ENCODE data around the gene SMYD3. TPM values are rescaled to one million over a fixed set of nuclear protein-coding genes. Genes with fewer than 3 reads are reported as not detected.

SMYD3 gene
- total RNA-seq, 1 experiment from 2014 or later: 29.6 TPM

GRCh38 chr1:246160905-246161304 lies 346.2 kb downstream of the SMYD3 start:
- no peak overlapping the region for H2AFZ ChIP-seq

DNA sequence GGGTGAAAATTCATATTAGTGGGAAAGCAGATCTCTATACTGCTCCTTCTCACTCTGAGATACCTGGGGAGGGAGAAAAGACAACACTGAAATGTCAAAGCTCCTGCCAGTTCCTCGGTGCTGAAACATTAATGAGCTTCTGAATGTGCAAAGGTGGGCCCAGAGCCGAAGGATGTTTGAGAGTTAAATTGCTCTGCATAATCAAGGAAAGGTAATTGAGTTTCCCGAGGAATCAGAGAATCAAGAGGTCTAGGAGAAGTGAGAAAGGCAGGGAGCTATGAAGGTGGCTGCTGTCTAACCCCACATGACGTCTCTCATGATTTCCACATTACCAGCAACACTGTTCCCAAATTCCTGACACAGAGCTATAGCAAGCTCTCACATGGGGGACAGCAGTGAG lies 346.7 kb downstream of the SMYD3 start:
- POLR2A ChIA-PET (ENCODE audit: unreplicated experiment): no interaction called here
- no peaks in the 10 kb centered on the region for H3K4me1 ChIP-seq (replicated peaks; ENCODE audit: insufficient read depth)
- intact Hi-C loops (cut with micrococcal nuclease; ENCODE audit: unreplicated experiment): no loop called here
- H3K9me2 ChIP-seq (ENCODE audit: insufficient read depth): no peaks in the 10 kb centered on the region
- no peak overlapping the region for H3K4me3 ChIP-seq
- H3K27ac ChIP-seq: no peak overlapping the region
- H3K4me2 ChIP-seq: no peak overlapping the region
- CTCF ChIA-PET: no interaction called here
- no peaks in the 10 kb centered on the region for H3F3A ChIP-seq (ENCODE audit: insufficient read depth, low read depth)
- no peaks in the 10 kb centered on the region for H3K36me3 ChIP-seq (ENCODE audit: low read depth)
- no TSS peak for BruUV-seq (replicated peaks)
- H2AFZ ChIP-seq: no peak overlapping the region
- H3K79me2 ChIP-seq (ENCODE audit: low read depth): no peaks in the 10 kb centered on the region
- no peaks in the 10 kb centered on the region for H3K9me3 ChIP-seq (ENCODE audit: insufficient read depth, low read depth)
- no peak for TF ChIP-seq EZH2 (IDR thresholded peaks at IDR 0.05; ENCODE audit: low read depth)
- no peak for TF ChIP-seq CTCF (conservative IDR thresholded peaks at IDR 0.05)
- no peaks in the 10 kb centered on the region for H4K20me1 ChIP-seq (ENCODE audit: insufficient read depth)
- no peaks in the 10 kb centered on the region for H3K27me3 ChIP-seq (ENCODE audit: insufficient read depth, low read depth)
- DNase-seq: no peak

More at GRCh38 chr1:246160905-246161304, 346.2 kb downstream of the SMYD3 start:
- ChIA-PET CTCF (no interaction called here), POLR2A (ENCODE audit: unreplicated experiment) (no interaction called here)
- H3K36me3 ChIP-seq (ENCODE audit: low read depth): no peaks in the 10 kb centered on the region
- no peak overlapping the region for H3K4me2 ChIP-seq
- no peak overlapping the region for H3K27ac ChIP-seq
- no peaks in the 10 kb centered on the region for H3K9me3 ChIP-seq (ENCODE audit: insufficient read depth, low read depth)
- H3K4me1 ChIP-seq (replicated peaks; ENCODE audit: insufficient read depth): no peaks in the 10 kb centered on the region
- no peak overlapping the region for H3K4me3 ChIP-seq
- no peak for DNase-seq
- no peak for TF ChIP-seq CTCF (conservative IDR thresholded peaks at IDR 0.05)
- intact Hi-C loops (cut with micrococcal nuclease; ENCODE audit: unreplicated experiment): no loop called here
- H4K20me1 ChIP-seq (ENCODE audit: insufficient read depth): no peaks in the 10 kb centered on the region
- H3K9me2 ChIP-seq (ENCODE audit: insufficient read depth): no peaks in the 10 kb centered on the region
- BruUV-seq (replicated peaks): no TSS peak
- no peaks in the 10 kb centered on the region for H3F3A ChIP-seq (ENCODE audit: insufficient read depth, low read depth)
- H3K79me2 ChIP-seq (ENCODE audit: low read depth): no peaks in the 10 kb centered on the region
- no peaks in the 10 kb centered on the region for H3K27me3 ChIP-seq (ENCODE audit: insufficient read depth, low read depth)

- H3K9me3 ChIP-seq (ENCODE audit: insufficient read depth, low read depth): no peaks in the 10 kb centered on the region
- TF ChIP-seq EZH2 (IDR thresholded peaks at IDR 0.05; ENCODE audit: low read depth) (no peak), CTCF (conservative IDR thresholded peaks at IDR 0.05) (no peak)
- BruUV-seq (replicated peaks): no TSS peak
- intact Hi-C loops (cut with micrococcal nuclease; ENCODE audit: unreplicated experiment): no loop called here
- H4K20me1 ChIP-seq (ENCODE audit: insufficient read depth): no peaks in the 10 kb centered on the region
- no peak overlapping the region for H2AFZ ChIP-seq
- H3K9me2 ChIP-seq (ENCODE audit: insufficient read depth): no peaks in the 10 kb centered on the region
- H3F3A ChIP-seq (ENCODE audit: insufficient read depth, low read depth): no peaks in the 10 kb centered on the region
- H3K27ac ChIP-seq: no peak overlapping the region
- H3K27me3 ChIP-seq (ENCODE audit: insufficient read depth, low read depth): no peaks in the 10 kb centered on the region
- ChIA-PET POLR2A (ENCODE audit: unreplicated experiment) (no interaction called here), CTCF (no interaction called here)
- no peaks in the 10 kb centered on the region for H3K36me3 ChIP-seq (ENCODE audit: low read depth)
- no peak overlapping the region for H3K4me3 ChIP-seq
- no peaks in the 10 kb centered on the region for H3K79me2 ChIP-seq (ENCODE audit: low read depth)
- no peaks in the 10 kb centered on the region for H3K4me1 ChIP-seq (replicated peaks; ENCODE audit: insufficient read depth)
- DNase-seq: no peak
- no peak overlapping the region for H3K4me2 ChIP-seq
Observed at GRCh38 chr1:246159279-246160227, 347.5 kb downstream of the SMYD3 start.
